Ovary (tissue), 9 donors: ENCODE measurements around the gene NAV1. TPM values are rescaled to one million over a fixed set of nuclear protein-coding genes. Genes with fewer than 3 reads are reported as not detected.
A peak's percentile ranks its signal among the peaks of the same experiment; 100 is the strongest.

Experiments
- DNase-seq, 5 donors: peaks; one replicate each; pipeline ENCODE4 v3.0.0-alpha.2; 2019 to 2020
- H3K27ac ChIP-seq, 2 donors: fragments of 200-600 bp; one replicate each; pipeline versions ENCODE4 v1.5.1 to v1.8.0; 2019 to 2022
- H3K27me3 ChIP-seq: fragments of 200-600 bp; one replicate; pipeline ENCODE4 v1.8.0; 2022
- H3K36me3 ChIP-seq: fragments of 200-600 bp; sonication (generic); one replicate; pipeline ENCODE4 v1.5.1; 2019
- H3K4me1 ChIP-seq: one replicate; pipeline ENCODE4 v1.8.1; 2013; ENCODE audit warnings: mild to moderate bottlenecking, moderate library complexity; ENCODE audit not compliant: insufficient read depth
- H3K4me3 ChIP-seq: fragments of 200-600 bp; sonication (generic); one replicate; pipeline ENCODE4 v1.5.1; 2017
- H3K9me3 ChIP-seq, 2 donors: fragments of 200-600 bp in 1 of 2; sonication (generic) in 1 of 2; one replicate each; pipeline versions ENCODE4 v1.5.1 to v1.8.1; 2013 to 2019; ENCODE audit warnings: mild to moderate bottlenecking in 1 of 2, moderate library complexity in 1 of 2
- CTCF ChIP-seq, 3 donors: fragments of 450-650 bp in 2 of 3; fragments of 200-600 bp in 1 of 3; IDR thresholded peaks; one replicate each; pipeline versions ENCODE4 v1.5.1 to v1.8.0; 2016 to 2022; ENCODE audit warnings: antibody characterized with exemption in 3 of 3, mild to moderate bottlenecking in 1 of 3
- EP300 ChIP-seq: sonication (generic); formaldehyde crosslinking; IDR thresholded peaks from one replicate; pipeline ENCODE4 v1.6.1; 2017; ENCODE audit warnings: antibody characterized with exemption
- POLR2A ChIP-seq: fragments of 450-650 bp; IDR thresholded peaks from one replicate; pipeline ENCODE4 v1.6.1; 2017; ENCODE audit warnings: antibody characterized with exemption, mild to moderate bottlenecking, moderate library complexity
- WGBS, 3 donors: extraction: QIAGEN DNeasy Blood & Tissue Kit in 1 of 3; methylation state at CpG; one replicate each; pipeline versions ENCODE4 v1.1.5 to v1.1.7; 2013 to 2017; 5-methylcytosine and 5-hydroxymethylcytosine counted together
- intact Hi-C, 4 donors: fragments of 100-400 bp; cut with DNase I; formaldehyde crosslinking; loops; one replicate each; pipeline versions ENCODE4 v1.11.0 to v1.15.1; 2022 to 2023
- polyA plus RNA-seq, 2 donors: library from polyadenylated mRNA; stranded (reverse); fragments of 200-250 nt in 1 of 2; fragments of 350-450 nt in 1 of 2; fragmentation: Illumina TruSeq in 1 of 2; extraction: RNeasy Lipid Tissue Mini Kit (QIAGEN cat#74804) in 1 of 2; gene quantifications; one replicate each; pipeline ENCODE4 v1.2.3, GENCODE V29; 2013 to 2014
- total RNA-seq, 7 donors: library from RNA; depleted of rRNA in 2 of 7; stranded (reverse); fragments of >200 nt in 2 of 7; fragmentation: NEBNext Ultra II Directional in 3 of 7; extraction: Animal tissue kit (Norgen Biotek cat#: 25700) in 3 of 7; gene quantifications; one replicate each; pipeline versions ENCODE4 v1.1.0 to v1.2.4, GENCODE V29; 2016 to 2023
- donor health status: DM: no; HTN: no; CAD: no; lungs with moderate emphysema.
- donor health status: DM: no; HTN: no; CAD: no.
- donor health status: Bipolar disorder and iron deficiency.
- donor health status: DM: yes; HTN: yes; CAD: no.
- donor health status: DM: no; HTN: no; CAD: no.
- donor health status: DM: yes; HTN: yes; CAD: no.

The NAV1 gene
- total and polyA plus RNA-seq, 9 donors, result 3.4 to 19.6 (median 11.3) TPM

- H3K4me1 ChIP-seq, result peaks cover under 1% of the 10 kb centered on the region
- 95 to 98% (median 98%) methylated on average over 1 of the region's 1 CpG for WGBS, 3 donors
Observed at GRCh38 chr1:201510734-201511133, 28.2 kb upstream of the NAV1 start.

GRCh38 chr1:201511396-201511940 lies 27.5 kb upstream of the NAV1 start:
- Histone ChIP-seq H3K27ac (no peak overlapping the region), H3K4me3 (no peak overlapping the region), H3K4me1 (no peaks in the 10 kb centered on the region), H3K36me3 (no peaks in the 10 kb centered on the region), H3K9me3 (no peaks in the 10 kb centered on the region), H3K27me3 (no peaks in the 10 kb centered on the region)
- intact Hi-C loops, result loop anchor here in 2 of 4 donors (10.0 kb wide), 2 partner anchors 47 to 67 kb away; partner anchors contain the start of gene PHLDA3 (in 1 of the 2)
- no peak for TF ChIP-seq EP300
- no peak for TF ChIP-seq CTCF (IDR thresholded peaks at IDR 0.05)
- no peak for TF ChIP-seq POLR2A
- no peak for DNase-seq
- 75 to 91% (median 82%) methylated on average over 6 of the region's 6 CpGs for WGBS, 3 donors

More at GRCh38 chr1:201510734-201511133, 28.2 kb upstream of the NAV1 start:
- no peaks in the 10 kb centered on the region for H3K36me3 ChIP-seq
- intact Hi-C loops, result loop anchor here in 2 of 4 donors (10.0 kb wide), 2 partner anchors 46 to 66 kb away; partner anchors contain the start of gene PHLDA3 (in 1 of the 2)
- no peak overlapping the region for H3K27ac ChIP-seq
- no peaks in the 10 kb centered on the region for H3K9me3 ChIP-seq
- no peak overlapping the region for H3K4me3 ChIP-seq
- no peaks in the 10 kb centered on the region for H3K27me3 ChIP-seq
- no peak for TF ChIP-seq POLR2A
- no peak for TF ChIP-seq CTCF (IDR thresholded peaks at IDR 0.05)
- TF ChIP-seq EP300, result no peak
- no peak for DNase-seq

GRCh38 chr1:201511941-201512539 lies 26.9 kb upstream of the NAV1 start:
- Histone ChIP-seq H3K36me3 (no peaks in the 10 kb centered on the region), H3K4me1 (no peaks in the 10 kb centered on the region), H3K9me3 (no peaks in the 10 kb centered on the region), H3K27me3 (no peaks in the 10 kb centered on the region), H3K27ac (no peak overlapping the region), H3K4me3 (no peak overlapping the region)
- 51 to 59% (median 55%) methylated on average over 6 of the region's 6 CpGs for WGBS, 3 donors
- peak in 2 of 5 donors; percentile 38 to 44 for DNase-seq
- TF ChIP-seq EP300, result no peak
- TF ChIP-seq CTCF (IDR thresholded peaks at IDR 0.05), result no peak
- no peak for TF ChIP-seq POLR2A
- intact Hi-C loops, result loop anchor here (2.0 to 10.0 kb wide), 4 partner anchors 29 to 67 kb away; partner anchors contain the start of gene PHLDA3 (in 1 of the 4)

- Histone ChIP-seq H3K4me3 (no peak overlapping the region), H3K36me3 (no peaks in the 10 kb centered on the region), H3K9me3 (no peaks in the 10 kb centered on the region), H3K27me3 (no peaks in the 10 kb centered on the region), H3K27ac (no peak overlapping the region), H3K4me1 (no peaks in the 10 kb centered on the region)
- no peak for TF ChIP-seq CTCF (IDR thresholded peaks at IDR 0.05)
- TF ChIP-seq POLR2A, result no peak
- TF ChIP-seq EP300, result no peak
- intact Hi-C loops, result loop anchor here (2.0 to 10.0 kb wide), 4 partner anchors 31 to 69 kb away; partner anchors contain the start of gene PHLDA3 (in 1 of the 4)
- no peak for DNase-seq
- 89 to 95% (median 92%) methylated on average over 6 of the region's 6 CpGs for WGBS, 3 donors
Observed at GRCh38 chr1:201513498-201514243, 25.3 kb upstream of the NAV1 start.
